ENCODE data around the gene IL1RAPL2.

IL1RAPL2 gene

DNA sequence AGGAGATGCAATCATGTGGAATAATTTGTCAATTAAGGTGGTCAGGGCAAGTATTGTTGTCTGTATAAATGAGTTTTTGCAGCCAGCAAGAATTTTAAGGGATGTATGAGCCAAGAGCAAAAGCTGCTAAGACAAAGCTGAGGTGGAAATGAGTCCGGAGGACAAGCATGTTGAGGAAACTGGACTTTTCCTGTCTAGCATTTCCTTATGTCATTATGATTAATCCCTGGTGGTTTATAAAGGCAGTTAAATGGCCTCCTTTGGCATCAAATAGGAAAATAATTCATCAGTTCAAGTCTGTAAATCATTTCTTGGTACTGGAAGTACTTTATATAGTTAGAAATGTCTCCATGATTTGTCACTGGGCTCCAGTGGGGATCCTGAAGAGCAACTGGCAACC, 716.1 kb downstream of the IL1RAPL2 start:
- DNase-seq, result no peak

DNA sequence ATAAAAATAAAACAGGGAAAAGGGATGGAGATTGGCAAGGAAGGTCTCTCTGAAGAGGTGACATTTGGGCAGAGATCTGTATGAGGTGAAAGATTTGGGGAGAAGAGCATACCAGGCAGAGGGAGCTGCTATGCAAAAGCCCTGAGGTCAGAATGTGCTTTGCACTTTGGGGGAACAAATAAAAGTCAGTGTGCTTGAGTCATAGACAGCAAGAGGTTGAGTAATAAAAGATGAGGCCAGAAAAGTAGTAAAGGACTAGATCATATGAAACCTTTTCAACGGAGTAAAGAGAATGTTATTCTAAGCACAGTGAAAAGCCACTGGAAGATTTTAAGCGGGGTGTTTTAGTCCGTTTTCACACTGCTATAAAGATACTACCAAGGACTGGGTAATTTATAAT, 731.0 kb downstream of the IL1RAPL2 start:
- no peak for DNase-seq

DNA sequence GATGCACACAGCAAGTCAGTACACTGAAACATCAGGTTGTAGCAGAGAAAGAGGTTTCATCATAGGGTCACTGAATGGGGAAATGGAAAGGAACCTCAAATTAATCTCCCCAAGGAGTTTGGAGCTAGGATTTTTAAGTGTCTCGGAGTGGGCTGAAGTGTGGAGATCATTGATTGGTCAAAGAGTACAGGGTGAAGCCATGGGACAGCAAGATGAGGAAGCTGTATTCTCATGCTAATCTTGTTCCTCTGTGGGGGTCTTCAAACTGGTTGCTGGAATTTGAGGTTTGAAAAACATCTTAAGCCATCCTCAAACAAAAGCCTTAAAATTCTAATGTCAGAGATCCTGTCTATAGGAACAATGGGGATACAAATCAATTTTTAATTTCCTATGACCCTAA, 733.3 kb downstream of the IL1RAPL2 start:
- DNase-seq, result no peak

DNA sequence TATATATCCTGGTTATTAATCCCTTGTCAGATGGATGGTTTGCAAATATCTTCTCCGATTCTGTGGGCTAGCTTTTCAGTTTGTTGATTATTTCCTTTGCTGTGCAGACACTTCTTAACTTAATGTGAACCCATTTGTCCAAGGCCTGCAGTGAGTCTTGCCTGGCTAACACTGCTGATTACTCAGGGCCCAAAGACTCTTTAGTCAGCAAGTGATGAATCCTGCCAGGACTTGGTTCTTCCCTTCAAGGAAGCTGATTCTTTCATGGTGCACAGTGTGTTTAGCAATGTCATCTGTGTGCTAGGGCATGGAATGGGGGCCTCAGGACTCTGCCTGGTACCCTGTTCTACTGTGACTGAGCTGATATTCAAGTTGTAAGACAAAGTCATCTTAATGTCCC, 736.2 kb downstream of the IL1RAPL2 start:
- DNase-seq, result no peak

DNA sequence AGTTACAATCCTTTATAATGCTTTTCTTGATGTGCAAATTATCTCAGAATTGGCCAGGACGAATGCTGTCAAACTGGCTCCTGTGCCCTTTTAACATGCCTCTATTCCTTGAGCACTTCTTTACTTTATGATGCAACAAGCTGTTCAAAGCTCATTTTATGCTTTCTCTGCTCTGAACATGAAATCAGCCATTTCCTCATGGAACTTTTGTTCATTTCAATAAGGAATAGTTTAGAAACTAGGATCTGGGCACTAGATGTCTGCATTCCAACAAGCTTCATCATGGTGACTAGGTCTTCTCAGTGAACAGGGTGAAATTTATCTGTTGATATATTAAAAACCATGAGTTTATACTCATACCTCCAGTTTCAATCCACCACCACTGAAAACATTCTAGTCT, 741.8 kb downstream of the IL1RAPL2 start:
- DNase-seq, result no peak

DNA sequence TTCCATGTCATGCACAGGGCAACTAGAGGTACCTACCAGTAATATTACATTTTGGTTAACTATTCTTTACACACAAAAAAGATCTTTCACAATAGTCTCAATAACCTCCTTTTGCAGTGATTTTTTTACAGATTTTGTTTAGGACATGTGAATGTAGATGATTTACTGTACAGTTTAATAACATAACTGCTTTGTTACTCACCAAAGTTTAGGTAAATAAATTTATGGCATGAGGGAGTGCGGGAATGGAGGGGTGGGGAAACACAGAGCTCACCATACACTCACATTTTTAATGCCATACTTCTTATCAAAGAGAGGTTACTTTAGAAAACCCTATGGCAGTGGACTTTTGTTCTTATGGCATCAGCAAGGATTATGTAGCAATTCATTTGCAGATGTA, 747.6 kb downstream of the IL1RAPL2 start:
- DNase-seq, result no peak

DNA sequence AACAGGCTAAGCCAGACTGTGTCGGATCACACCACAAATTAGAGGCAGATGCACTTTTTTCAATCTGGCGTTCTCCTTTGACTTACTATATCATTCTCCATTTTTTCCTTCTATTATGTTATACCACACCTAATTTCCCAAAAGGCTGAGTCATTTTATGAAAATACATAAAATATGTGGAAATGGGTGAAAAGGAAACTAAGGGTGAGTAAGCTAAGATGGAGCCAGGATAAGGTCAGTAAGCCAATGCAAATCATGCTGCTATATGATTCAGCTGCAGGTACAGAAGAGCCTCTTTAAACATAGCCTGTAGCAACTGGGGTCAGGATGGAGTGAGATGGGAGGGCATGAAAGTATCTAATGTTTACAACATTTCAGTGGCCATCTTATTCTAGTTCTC, 748.5 kb downstream of the IL1RAPL2 start:
- no peak for DNase-seq

DNA sequence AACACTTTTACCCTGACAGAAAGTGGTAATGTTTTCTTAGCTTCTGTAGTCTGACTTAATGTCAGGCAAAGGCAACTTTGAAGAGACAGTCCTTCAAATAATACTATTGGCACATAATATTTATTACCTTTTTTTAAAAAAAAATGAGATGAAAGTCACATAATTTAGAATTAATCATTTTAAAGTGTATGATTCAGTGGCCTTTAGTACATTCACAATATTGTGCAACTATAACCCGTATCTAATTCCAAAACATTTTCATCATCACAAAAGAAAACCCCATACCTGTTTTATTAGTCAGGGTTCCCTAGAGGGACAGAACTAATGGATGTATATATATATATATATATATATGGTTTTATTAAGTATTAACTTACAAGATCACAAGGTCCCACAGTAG, 749.2 kb downstream of the IL1RAPL2 start:
- no peak for DNase-seq

DNA sequence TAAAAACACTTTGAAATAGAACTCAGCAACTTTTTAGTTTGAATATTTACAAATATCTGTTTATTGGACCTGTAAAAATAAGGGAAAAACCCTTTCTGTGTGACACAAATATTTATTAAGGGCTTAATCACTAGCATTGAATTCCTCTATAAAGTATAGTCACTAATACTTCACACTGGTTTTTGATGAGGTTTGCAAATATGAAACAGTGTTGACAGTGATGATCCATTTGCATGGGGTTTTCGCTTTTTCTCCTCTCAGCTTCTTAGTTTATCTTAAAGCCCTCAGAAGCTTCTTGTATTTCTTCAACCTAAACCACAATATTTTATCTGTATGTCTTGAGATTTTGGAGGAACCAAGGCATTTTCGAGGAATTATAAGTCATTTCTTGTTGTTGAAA, 751.1 kb downstream of the IL1RAPL2 start:
- no peak for DNase-seq

DNA sequence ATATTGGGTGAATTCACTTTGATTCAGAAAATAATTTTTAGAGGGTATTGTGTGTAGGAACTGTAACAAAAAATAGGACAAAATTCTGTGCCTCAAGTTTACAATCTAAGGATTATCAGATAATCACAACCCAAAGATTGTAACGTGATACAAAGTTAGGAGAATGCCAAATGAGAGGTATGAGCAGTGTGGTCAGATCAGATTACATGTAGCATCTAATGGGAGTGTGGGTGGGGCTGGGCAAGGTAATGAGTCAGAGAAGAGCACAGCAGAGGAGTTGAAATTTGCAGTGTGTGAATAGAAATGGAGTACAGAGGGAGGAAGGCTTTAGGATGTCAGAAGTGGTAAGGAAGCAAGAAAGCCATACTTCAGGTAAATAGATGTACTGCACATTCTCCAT, 757.9 kb downstream of the IL1RAPL2 start:
- no peak for DNase-seq

DNA sequence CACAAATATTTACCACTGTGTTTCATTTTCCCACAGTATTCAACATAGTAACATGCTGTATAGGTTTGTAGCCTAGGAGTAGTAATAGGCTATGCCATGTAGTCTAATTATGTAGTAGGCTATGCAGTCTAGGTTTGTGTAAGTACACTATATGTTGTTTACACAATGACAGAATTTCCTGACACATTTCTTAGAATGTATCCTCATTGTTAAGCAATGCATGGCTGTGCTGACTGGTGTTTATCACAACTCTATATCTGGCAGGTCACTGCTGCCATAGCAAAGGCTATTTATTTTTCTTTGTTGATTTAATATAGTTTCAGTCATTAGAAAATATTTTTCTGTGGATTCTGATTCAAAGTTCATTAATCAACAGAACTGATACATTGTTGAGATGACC, 762.8 kb downstream of the IL1RAPL2 start:
- DNase-seq, result no peak

DNA sequence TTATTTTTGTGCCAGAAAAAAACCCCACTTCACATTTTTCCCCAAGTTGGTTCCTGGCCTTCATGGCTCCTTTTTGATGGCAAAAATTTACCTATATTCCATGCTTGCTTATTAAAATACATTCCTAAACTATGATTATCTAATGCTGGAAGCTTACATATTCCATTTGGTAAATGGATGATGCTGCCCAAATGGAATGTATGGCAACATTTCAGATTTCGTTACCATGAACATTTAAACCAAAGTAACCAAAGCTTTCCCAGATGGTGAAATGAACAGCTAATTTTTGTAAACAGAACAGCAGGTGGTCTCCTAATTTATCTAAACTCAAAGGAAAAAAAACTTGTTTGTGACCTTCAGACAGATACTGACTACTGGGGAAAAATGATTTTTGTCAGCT, 765.2 kb downstream of the IL1RAPL2 start:
- no peak for DNase-seq

DNA sequence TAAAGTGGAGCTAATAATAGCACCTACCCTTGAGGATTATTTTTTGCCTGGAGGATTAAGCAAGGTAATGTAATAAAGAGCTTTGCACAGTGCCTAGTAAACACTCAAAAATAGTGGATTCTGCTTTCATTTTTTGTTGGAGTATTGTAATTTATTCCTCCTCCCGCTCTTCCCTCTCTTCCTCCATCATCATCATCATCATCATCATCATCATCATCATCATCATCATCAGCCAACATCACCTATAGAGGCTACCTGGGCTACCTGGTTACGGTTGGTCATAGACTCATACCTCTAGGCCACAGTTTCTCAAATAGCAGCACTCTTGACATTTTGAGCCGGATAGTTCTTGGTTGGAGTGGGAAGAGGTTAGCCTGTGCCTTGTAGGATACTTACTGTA, 781.4 kb downstream of the IL1RAPL2 start:
- DNase-seq, result no peak

DNA sequence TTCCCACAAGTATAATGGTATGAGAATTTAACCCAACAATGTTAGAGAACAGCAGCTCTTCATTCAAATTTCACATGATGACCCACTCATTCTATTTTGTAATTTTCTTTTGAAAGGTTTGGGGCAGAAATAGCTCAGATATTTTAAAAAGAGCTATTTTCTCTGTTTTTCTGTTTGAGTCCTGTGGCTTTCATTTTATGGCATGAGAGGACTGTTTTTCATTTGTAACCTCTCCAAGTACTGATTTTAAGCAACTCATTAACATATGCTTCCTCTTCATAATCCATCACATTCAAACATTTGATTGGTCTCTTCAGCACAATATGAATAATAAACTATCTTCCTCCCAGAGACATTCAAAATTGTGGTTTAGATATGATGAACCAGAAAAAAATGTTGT, 783.5 kb downstream of the IL1RAPL2 start:
- DNase-seq, result no peak

DNA sequence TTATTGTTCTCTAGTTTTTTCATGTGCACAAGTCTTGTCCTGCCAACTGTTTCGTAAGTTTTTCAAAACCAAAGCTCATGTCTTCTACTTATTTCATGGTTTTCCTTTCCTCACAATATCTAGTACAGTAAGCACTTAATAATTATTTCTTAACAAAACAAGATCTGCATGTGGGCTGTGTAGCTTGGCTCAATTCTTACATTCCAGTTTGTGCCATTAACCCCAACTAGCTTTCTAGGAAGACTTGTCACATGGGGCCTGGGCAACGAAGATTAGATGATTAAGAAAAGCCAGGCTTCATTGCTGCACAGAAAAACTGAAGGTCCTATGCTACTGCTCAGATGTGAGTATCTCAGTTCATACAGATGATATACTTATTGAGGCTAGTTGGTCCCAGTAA, 809.8 kb downstream of the IL1RAPL2 start:
- DNase-seq, result no peak

DNA sequence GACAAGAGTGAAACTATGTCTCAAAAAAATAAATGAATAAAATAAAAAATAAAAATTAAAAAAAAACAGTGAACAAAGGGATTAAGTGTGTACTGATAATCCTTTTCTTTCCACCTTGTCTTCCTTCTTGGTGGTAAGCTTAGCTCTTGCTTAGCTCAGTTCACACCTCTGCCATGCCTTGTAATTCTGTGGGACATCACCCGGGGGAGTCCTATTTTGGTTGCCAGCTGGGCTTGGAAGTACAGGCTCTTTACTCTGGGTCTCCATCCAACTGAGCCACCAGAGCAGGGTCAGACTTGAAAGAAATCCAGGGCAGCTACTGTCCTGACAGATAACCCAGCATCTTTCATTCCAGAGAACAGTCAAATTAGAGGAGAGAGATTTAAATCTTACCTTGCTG, 858.7 kb downstream of the IL1RAPL2 start:
- no peak for DNase-seq

DNA sequence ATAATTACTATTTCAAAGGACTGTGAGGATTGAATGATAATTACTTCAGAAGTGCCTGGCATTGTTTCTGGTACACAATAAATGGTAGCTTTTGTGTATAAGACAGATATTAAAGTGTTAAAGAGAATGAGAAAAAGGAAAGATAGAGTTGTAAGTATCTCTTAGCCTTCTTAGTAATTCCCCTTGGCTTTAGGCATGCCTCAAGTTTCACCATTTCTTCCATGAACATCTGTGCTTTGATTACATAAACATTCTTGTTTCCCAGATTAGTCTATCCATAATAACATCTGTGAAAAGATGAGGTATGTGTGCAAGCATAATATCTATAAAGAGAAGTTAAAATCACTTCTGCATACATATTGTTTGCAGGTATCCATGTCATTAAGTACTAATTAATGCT, 885.4 kb downstream of the IL1RAPL2 start:
- no peak for DNase-seq

DNA sequence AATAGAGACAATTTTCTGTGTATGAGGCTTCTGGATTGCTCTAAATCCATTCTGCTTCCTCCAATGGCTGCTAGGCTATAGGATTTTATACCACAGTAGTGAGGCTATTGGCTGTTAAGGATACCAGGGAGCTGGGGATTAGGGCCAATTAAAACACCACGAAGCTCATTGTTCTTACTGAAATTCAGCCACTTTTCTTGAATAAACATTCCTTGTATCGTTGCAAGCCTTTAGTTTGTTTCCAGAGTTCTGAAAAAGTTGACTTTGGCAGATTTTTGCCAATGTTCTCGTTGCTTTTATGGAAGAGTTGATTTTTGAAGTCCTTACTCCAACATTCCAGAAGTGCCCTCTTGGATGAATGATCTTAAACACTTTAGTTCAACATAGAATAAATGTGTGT, 892.8 kb downstream of the IL1RAPL2 start:
- DNase-seq, result no peak

DNA sequence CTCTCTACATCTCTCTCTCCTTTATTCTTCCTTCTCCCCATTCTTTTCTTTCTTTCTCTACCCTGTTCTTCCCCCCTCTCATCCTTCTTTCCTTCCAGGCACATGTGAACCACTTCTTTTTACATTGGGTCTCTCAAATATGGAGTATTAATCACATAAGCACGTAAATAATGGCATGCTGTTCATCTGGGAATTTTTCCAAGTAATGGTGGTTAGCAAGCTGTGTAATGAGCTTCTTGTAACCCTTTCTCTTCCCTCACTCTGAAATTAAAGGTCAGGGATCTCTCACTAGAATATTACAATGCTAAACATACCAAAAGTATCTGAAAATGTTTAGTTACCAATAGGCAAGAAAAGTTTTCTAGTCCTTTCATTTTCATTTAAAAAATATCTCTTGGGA, 894.4 kb downstream of the IL1RAPL2 start:
- DNase-seq, result no peak

DNA sequence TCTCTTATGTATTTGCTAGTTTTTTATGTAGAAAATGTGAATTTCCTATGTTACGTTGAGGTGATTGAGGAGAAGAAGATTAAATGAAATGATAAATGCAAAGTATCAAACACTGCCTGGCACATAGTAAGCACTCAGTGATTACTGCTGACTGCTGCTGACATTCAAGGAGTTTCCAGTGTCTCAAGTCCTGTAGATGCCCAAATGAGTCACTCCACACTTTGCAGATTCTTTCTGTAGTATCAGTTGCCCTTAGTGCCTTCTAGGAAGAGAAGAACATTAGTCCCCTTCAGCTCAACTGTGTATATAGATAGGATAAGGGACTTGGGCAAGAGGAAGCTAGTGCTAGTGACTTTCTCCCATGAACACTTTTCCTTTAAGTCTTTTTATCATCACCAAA, 895.0 kb downstream of the IL1RAPL2 start:
- no peak for DNase-seq

DNA sequence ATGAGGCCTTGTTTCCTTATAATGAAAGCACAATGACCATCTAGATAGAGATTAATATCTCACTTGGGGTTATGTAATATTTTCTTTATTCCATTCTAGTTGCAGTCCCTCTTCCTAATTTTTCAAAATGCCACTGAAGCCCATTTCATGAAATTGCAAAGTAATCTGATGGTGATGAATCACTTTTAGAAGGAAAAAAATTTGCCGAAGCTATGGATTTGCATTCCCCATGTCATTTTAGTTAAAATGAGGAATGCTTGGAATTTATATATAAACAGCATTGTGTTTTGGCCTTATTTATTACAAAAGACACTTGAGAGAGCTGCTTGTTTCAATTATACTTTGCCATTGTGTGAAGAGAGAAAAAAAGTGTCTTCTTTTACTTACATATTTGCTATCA, 896.2 kb downstream of the IL1RAPL2 start:
- no peak for DNase-seq

DNA sequence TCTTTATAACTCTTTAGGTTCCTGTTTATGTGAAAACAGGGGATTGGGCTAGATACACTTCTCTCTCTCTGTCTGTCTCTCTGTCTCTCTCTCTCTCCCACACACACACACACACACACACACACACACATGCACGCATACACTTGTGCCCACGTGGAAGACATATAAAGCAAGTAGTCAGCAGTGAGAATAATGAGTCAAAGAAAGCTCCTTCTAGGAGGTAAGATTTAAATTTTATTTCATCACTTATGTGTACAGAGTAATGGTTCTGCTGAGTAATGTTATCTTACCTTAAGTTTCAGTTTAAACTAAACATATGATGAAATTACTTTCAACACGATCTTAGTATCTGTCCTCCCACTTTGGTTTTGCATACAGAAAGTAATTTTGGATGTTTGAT, 897.5 kb downstream of the IL1RAPL2 start:
- DNase-seq, result no peak

DNA sequence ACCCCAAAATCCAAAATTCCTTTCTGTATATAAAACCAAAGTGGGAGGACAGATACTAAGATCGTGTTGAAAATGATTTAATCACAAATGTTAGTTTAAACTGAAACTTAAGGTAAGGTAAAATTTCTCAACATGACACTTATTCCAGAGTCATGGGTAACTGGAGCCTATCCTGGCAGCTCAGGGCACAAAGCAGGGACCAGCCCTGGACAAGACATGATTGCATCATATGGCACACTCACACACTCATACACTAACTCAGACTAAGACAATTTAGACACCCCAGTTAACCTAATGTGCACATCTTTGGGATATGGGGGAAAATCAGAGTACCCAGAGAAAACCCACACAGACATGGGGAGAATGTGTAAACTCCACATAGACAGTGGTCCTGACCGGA, 898.6 kb downstream of the IL1RAPL2 start:
- no peak for DNase-seq

DNA sequence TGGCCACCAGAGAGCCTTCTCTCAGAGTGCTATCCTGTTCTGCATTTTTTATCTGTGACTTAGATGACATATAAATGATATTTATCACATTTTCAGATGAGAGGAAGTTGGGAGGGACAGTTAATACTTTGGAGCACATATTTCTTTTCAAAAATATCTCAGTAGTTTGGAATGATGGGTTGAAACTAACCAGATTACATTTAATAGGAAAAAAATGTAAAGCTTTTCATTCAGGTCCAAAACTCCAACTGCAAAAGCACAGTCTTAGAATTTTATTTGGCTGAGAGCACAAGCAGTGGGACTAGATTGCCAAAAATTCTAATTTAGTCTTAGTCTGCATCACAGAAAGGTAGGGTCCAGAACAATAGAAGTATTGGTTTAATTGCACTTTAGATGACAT, 902.7 kb downstream of the IL1RAPL2 start:
- no peak for DNase-seq

DNA sequence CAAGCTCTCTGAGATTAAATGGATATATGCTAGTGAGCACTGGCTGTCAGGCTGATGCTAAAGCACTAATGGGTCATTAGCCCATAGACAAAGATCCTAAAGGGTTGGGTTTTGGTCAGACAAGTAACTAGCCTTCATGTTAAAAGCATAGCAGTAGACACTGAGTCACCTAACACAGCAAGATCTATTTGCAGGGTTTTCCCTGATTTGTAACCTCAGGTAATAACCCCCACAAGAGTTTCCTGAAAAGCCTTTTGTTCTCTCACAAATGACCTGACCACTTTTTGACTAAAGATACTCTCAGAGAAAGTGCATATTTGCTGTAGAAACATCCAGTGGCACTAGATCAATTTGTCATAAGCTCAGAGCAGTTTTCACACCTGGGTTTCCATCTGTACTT, 905.6 kb downstream of the IL1RAPL2 start:
- DNase-seq, result no peak

DNA sequence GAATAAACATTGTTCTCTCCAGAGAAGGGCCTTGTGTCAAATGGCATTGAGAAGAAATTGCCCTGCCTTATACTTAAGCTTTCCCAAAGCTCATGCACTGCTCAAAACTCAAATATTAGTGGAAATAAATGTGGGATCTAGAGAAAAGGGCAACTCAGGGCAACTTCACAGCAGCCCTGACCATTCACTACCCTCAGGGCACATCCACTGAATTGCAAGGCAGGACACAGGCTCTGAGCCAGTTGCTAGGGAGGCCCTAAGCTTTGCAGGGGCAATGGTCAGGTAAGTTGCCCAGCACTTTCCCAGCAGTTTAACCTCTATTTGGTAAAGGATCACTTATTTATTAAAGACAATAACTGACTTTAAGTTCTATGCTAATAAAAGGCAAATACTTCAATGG, 909.8 kb downstream of the IL1RAPL2 start:
- DNase-seq, result no peak

Data from T-helper 2 cell (primary cell).